Measurements from ENCODE around the gene NPTXR.

NPTXR gene

DNA sequence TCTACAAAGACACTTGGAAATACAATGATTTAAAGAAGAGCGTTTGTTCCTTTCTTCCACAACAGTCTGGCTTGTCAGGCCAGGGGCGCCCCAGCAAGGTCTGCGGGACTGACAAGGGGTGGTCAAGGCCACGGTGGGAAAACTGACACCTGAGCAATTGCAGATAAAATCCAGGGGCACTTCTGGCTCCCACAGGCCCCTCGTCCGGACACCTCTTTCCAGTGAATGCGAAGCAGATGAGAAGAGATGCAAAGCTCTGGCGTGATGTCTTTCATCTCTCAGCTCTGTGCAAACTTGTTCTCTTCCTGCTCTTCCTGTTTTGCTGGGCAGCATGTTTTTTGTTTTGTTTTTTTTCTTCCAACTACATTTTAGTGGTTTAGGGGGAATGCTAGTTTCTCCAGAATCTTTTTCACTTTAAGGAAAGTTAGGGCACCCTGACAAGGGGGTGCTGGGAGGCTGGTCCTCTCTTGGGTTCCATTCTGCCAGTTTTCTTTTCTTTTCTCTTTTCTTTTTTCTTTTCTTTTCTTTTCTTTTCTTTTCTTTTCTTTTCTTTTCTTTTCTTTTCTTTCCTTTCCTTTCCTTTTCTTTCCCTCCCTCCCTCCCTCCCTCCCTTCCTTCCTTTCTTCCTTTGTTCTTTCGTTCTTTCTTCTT is 39.3 kb upstream of the NPTXR start:
- H3K4ac ChIP-seq (ENCODE audit: low read depth, low read length), result no peak overlapping the region
- no CpG with 5 or more reads among the region's 9 CpGs for WGBS (ENCODE audit: extremely low coverage, insufficient coverage, insufficient read length)
- no peaks in the 10 kb centered on the region for H3K36me3 ChIP-seq (ENCODE audit: control insufficient read depth in 1 of 2, insufficient read depth in 2 of 2, low read length in 2 of 2)
- no peaks in the 10 kb centered on the region for H3K79me1 ChIP-seq (ENCODE audit: low read length)
- H3K18ac ChIP-seq (ENCODE audit: low read length), result no peak overlapping the region
- H4K12ac ChIP-seq (ENCODE audit: low read depth, low read length), result no peak overlapping the region
- no peak overlapping the region for H3K27ac ChIP-seq (ENCODE audit: low read depth, low read length)
- H2BK12ac ChIP-seq (ENCODE audit: low read length), result no peak overlapping the region
- no peak for DNase-seq
- H3K27me3 ChIP-seq (ENCODE audit: insufficient read depth, low read length), result no peaks in the 10 kb centered on the region
- no peak overlapping the region for H2AK5ac ChIP-seq (ENCODE audit: low read length)
- H4K8ac ChIP-seq (ENCODE audit: low read depth, low read length), result no peak overlapping the region
- H2BK5ac ChIP-seq (ENCODE audit: low read depth, low read length, poor library complexity), result no peak overlapping the region
- no peak overlapping the region for H4K91ac ChIP-seq (ENCODE audit: low read depth, low read length)
- no peak overlapping the region for H3K14ac ChIP-seq (ENCODE audit: low read length)
- no peak overlapping the region for H3K4me2 ChIP-seq (ENCODE audit: low read length)
- H3K9ac ChIP-seq (ENCODE audit: low read length), result no peak overlapping the region
- H3K23ac ChIP-seq (ENCODE audit: low read length), result no peak overlapping the region
- peaks cover 9 to 12% of the 10 kb centered on the region in 2 experiments for H3K4me1 ChIP-seq (ENCODE audit: control insufficient read depth in 1 of 2, insufficient read depth in 2 of 2, low read length in 2 of 2)
- H3K9me3 ChIP-seq (ENCODE audit: insufficient read depth, low read depth, low read length), result peaks cover under 1% of the 10 kb centered on the region
- peaks cover 2% of the 10 kb centered on the region for H3K79me2 ChIP-seq (ENCODE audit: control insufficient read depth, insufficient read depth, low read length, poor library complexity)
- no peak overlapping the region for H3K4me3 ChIP-seq (ENCODE audit: low read depth, low read length)
- H2BK120ac ChIP-seq (ENCODE audit: insufficient read depth, low read length, poor library complexity), result no peak overlapping the region
- no peak overlapping the region for H2AFZ ChIP-seq (ENCODE audit: insufficient read depth, low read length, poor library complexity)

DNA sequence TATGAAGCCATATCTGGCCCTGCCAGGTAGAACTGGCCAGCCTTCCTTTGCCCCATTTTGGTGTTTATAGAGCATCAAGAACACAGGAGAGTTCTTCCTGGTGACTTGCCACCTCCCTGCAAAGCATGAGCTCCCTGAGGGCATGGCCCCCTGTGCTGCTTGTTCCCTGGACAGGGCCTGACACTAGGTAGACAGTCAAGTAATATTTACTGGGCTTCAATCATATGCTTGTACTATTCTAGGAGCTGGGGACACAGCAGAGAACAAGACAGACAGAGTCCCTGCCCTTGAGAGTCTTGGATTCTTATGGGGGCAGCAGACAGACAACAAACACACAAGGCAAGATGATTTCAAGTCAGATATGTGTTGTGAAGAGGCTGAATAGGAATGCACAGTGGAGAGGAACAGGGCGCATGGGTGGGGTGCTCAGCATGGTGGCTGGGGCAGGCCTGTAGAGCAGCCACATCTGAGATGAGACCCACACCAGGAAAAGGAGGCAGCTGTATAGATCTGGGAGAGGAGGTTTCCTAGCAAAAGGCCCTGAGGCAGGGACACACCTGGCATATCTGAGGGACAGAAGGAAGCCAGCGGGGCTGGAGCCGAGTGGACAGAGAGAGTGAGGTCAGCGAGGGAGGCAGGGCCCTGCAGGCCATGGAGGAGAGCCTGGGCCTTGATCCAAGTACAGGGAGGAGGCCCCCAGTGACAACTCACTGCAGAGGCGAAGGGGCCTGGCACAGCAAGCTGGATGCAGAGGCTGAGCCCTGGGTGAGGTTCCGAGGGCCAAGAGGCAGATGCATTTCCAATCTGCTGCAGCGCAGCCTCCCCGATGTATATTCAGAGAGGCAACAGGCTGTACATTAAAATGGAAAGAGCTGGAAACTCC is 38.4 kb upstream of the NPTXR start:
- Histone ChIP-seq H4K91ac (ENCODE audit: low read depth, low read length) (no peak overlapping the region), H3K18ac (ENCODE audit: low read length) (no peak overlapping the region), H2AFZ (ENCODE audit: insufficient read depth, low read length, poor library complexity) (no peak overlapping the region), H3K14ac (ENCODE audit: low read length) (no peak overlapping the region), H3K27me3 (ENCODE audit: insufficient read depth, low read length) (no peaks in the 10 kb centered on the region), H3K9me3 (ENCODE audit: insufficient read depth, low read depth, low read length) (peaks cover 2% of the 10 kb centered on the region), H4K12ac (ENCODE audit: low read depth, low read length) (no peak overlapping the region), H3K79me1 (ENCODE audit: low read length) (no peaks in the 10 kb centered on the region), H2BK5ac (ENCODE audit: low read depth, low read length, poor library complexity) (no peak overlapping the region), H4K8ac (ENCODE audit: low read depth, low read length) (no peak overlapping the region), H2BK12ac (ENCODE audit: low read length) (no peak overlapping the region), H2BK120ac (ENCODE audit: insufficient read depth, low read length, poor library complexity) (no peak overlapping the region), H3K79me2 (ENCODE audit: control insufficient read depth, insufficient read depth, low read length, poor library complexity) (peaks cover 2% of the 10 kb centered on the region), H3K4me2 (ENCODE audit: low read length) (no peak overlapping the region), H3K4me3 (ENCODE audit: low read depth, low read length) (no peak overlapping the region), H2AK5ac (ENCODE audit: low read length) (no peak overlapping the region), H3K27ac (ENCODE audit: low read depth, low read length) (no peak overlapping the region), H3K36me3 (ENCODE audit: control insufficient read depth in 1 of 2, insufficient read depth in 2 of 2, low read length in 2 of 2) (no peaks in the 10 kb centered on the region), H3K9ac (ENCODE audit: low read length) (no peak overlapping the region), H3K23ac (ENCODE audit: low read length) (no peak overlapping the region), H3K4me1 (ENCODE audit: control insufficient read depth in 1 of 2, insufficient read depth in 2 of 2, low read length in 2 of 2) (peaks cover 9 to 12% of the 10 kb centered on the region in 2 experiments), H3K4ac (ENCODE audit: low read depth, low read length) (no peak overlapping the region)
- WGBS (ENCODE audit: extremely low coverage, insufficient coverage, insufficient read length), result no CpG with 5 or more reads among the region's 8 CpGs
- DNase-seq, result peak in 1 of 2 donors; percentile 9

DNA sequence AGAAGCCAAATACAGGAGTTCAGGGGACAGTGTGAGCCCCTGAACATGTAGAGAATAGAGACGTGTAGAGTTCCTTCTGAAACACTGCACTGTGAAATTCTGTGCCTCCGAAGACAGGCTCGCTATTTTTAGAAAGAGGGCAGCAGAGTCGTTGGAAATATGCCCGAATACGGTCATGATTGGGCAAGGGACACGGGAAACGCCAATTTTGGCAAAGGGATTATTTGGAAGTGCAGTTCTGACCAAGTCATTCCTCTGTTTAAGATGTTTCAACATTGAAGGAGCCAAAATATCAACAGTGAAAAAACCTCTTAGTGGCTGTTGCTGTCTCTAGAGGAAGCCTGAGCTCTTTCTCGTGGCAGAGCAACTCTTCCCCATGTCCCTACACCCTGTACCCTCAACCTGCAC is 37.6 kb upstream of the NPTXR start:
- Histone ChIP-seq H3K27me3 (ENCODE audit: insufficient read depth, low read length) (no peaks in the 10 kb centered on the region), H3K23ac (ENCODE audit: low read length) (no peak overlapping the region), H2BK120ac (ENCODE audit: insufficient read depth, low read length, poor library complexity) (no peak overlapping the region), H3K9ac (ENCODE audit: low read length) (no peak overlapping the region), H3K27ac (ENCODE audit: low read depth, low read length) (no peak overlapping the region), H3K79me1 (ENCODE audit: low read length) (no peaks in the 10 kb centered on the region), H3K4me2 (ENCODE audit: low read length) (no peak overlapping the region), H3K14ac (ENCODE audit: low read length) (no peak overlapping the region), H3K9me3 (ENCODE audit: insufficient read depth, low read depth, low read length) (peaks cover 2% of the 10 kb centered on the region), H2BK5ac (ENCODE audit: low read depth, low read length, poor library complexity) (no peak overlapping the region), H2AK5ac (ENCODE audit: low read length) (no peak overlapping the region), H3K4me1 (ENCODE audit: control insufficient read depth in 1 of 2, insufficient read depth in 2 of 2, low read length in 2 of 2) (peaks cover 9 to 12% of the 10 kb centered on the region in 2 experiments), H2BK12ac (ENCODE audit: low read length) (no peak overlapping the region), H3K79me2 (ENCODE audit: control insufficient read depth, insufficient read depth, low read length, poor library complexity) (peaks cover 2% of the 10 kb centered on the region), H3K4ac (ENCODE audit: low read depth, low read length) (no peak overlapping the region), H4K91ac (ENCODE audit: low read depth, low read length) (no peak overlapping the region), H3K18ac (ENCODE audit: low read length) (no peak overlapping the region), H3K36me3 (ENCODE audit: control insufficient read depth in 1 of 2, insufficient read depth in 2 of 2, low read length in 2 of 2) (no peaks in the 10 kb centered on the region), H2AFZ (ENCODE audit: insufficient read depth, low read length, poor library complexity) (no peak overlapping the region), H3K4me3 (ENCODE audit: low read depth, low read length) (no peak overlapping the region), H4K8ac (ENCODE audit: low read depth, low read length) (no peak overlapping the region), H4K12ac (ENCODE audit: low read depth, low read length) (no peak overlapping the region)
- DNase-seq, result no peak
- no CpG with 5 or more reads among the region's 9 CpGs for whole genome bisulfite sequencing (ENCODE audit: extremely low coverage, insufficient coverage, insufficient read length)

DNA sequence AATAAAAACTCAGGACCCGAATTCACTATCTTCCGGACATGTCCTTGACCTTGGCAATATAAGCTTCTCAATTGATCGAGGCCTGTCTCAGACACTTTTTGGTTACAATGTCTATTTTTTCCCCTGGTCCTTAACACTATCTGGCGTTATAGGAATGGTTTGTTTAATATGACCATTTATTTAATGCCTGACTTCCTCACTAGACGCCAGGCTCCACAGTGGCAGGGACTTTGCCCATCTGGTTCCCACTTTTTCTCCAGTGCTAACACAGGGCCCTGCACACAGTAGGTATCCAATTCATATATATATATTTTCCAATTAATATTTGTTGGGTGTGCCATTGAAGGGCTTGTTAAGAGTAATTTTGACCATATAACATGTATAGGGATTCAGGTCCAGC is 36.1 kb upstream of the NPTXR start:
- Histone ChIP-seq H2BK12ac (ENCODE audit: low read length) (no peak overlapping the region), H4K8ac (ENCODE audit: low read depth, low read length) (no peak overlapping the region), H2AK5ac (ENCODE audit: low read length) (no peak overlapping the region), H3K18ac (ENCODE audit: low read length) (no peak overlapping the region), H3K14ac (ENCODE audit: low read length) (no peak overlapping the region), H2BK120ac (ENCODE audit: insufficient read depth, low read length, poor library complexity) (no peak overlapping the region), H2BK5ac (ENCODE audit: low read depth, low read length, poor library complexity) (no peak overlapping the region), H3K36me3 (ENCODE audit: control insufficient read depth in 1 of 2, insufficient read depth in 2 of 2, low read length in 2 of 2) (no peaks in the 10 kb centered on the region), H4K12ac (ENCODE audit: low read depth, low read length) (no peak overlapping the region), H3K4me2 (ENCODE audit: low read length) (no peak overlapping the region), H3K23ac (ENCODE audit: low read length) (no peak overlapping the region), H3K79me2 (ENCODE audit: control insufficient read depth, insufficient read depth, low read length, poor library complexity) (peaks cover 2% of the 10 kb centered on the region), H3K79me1 (ENCODE audit: low read length) (no peaks in the 10 kb centered on the region), H3K9ac (ENCODE audit: low read length) (no peak overlapping the region), H2AFZ (ENCODE audit: insufficient read depth, low read length, poor library complexity) (no peak overlapping the region), H3K4ac (ENCODE audit: low read depth, low read length) (no peak overlapping the region), H4K91ac (ENCODE audit: low read depth, low read length) (no peak overlapping the region), H3K4me1 (ENCODE audit: control insufficient read depth in 1 of 2, insufficient read depth in 2 of 2, low read length in 2 of 2) (peaks cover 9 to 12% of the 10 kb centered on the region in 2 experiments), H3K27ac (ENCODE audit: low read depth, low read length) (no peak overlapping the region), H3K9me3 (ENCODE audit: insufficient read depth, low read depth, low read length) (peaks cover 2% of the 10 kb centered on the region), H3K27me3 (ENCODE audit: insufficient read depth, low read length) (no peaks in the 10 kb centered on the region), H3K4me3 (ENCODE audit: low read depth, low read length) (no peak overlapping the region)
- no peak for DNase-seq
- WGBS (ENCODE audit: extremely low coverage, insufficient coverage, insufficient read length), result no CpG with 5 or more reads among the region's 5 CpGs

All from trophoblast cell (in vitro differentiated cells and primary cell).